Epithelial cell of proximal tubule (primary cell): ENCODE data around the gene DDX39A. TPM values are rescaled to one million over a fixed set of nuclear protein-coding genes. Genes with fewer than 3 reads are reported as not detected.

Experiments used
- DNase-seq: peaks from one replicate; pipeline ENCODE4 v3.0.0-alpha.2; 2011; ENCODE audit warnings: low read depth
- H3K4me3 ChIP-seq: 2 replicates; pipeline ENCODE4 v1.5.1; 2011; ENCODE audit warnings: low read depth, mild to moderate bottlenecking, low read length
- CTCF ChIP-seq: conservative IDR thresholded peaks from 2 replicates; pipeline ENCODE4 v1.5.1; 2012; ENCODE audit warnings: low read depth, mild to moderate bottlenecking, low read length
- total RNA-seq: library from RNA; depleted of rRNA; stranded (reverse); fragments of >200 nt; gene quantifications from 2 replicates; pipeline ENCODE4 v1.2.3, GENCODE V29; 2015

Gene DDX39A
- total RNA-seq, 1 donor from 2014 or later: 113 TPM

GRCh38 chr19:14393329-14393728 is 25.8 kb downstream of the DDX39A start:
- TF ChIP-seq CTCF: no peak
- DNase-seq: no peak
- H3K4me3 ChIP-seq: no peak overlapping the region

- no peak for TF ChIP-seq CTCF
- DNase-seq: no peak
- H3K4me3 ChIP-seq: no peak overlapping the region
Measured at GRCh38 chr19:14391156-14391821, 27.9 kb downstream of the DDX39A start.

GRCh38 chr19:14390548-14390947 is 28.6 kb downstream of the DDX39A start:
- TF ChIP-seq CTCF: no peak
- no peak overlapping the region for H3K4me3 ChIP-seq
- DNase-seq: no peak

- H3K4me3 ChIP-seq: no peak overlapping the region
- no peak for TF ChIP-seq CTCF
- DNase-seq: no peak
Measured at GRCh38 chr19:14385492-14385891, 33.6 kb downstream of the DDX39A start.

GRCh38 chr19:14383661-14384555 is 35.2 kb downstream of the DDX39A start:
- DNase-seq: no peak

More at GRCh38 chr19:14383661-14384555, 35.2 kb downstream of the DDX39A start:
- TF ChIP-seq CTCF: no peak
- H3K4me3 ChIP-seq: peak overlapping the region; percentile 21
